Parathyroid adenoma (tissue), 2 donors: ENCODE data around the gene RSPO1.

Experiments used
- H2AFZ ChIP-seq: fragments of 300-600 bp; sonication (generic); one replicate; pipeline ENCODE4 v1.7.0; 2017; ENCODE audit warnings: antibody characterized with exemption, mild to moderate bottlenecking
- H3K27ac ChIP-seq: fragments of 300-600 bp; sonication (generic); one replicate; pipeline ENCODE4 v1.7.0; 2017
- H3K27me3 ChIP-seq: fragments of 300-600 bp; sonication (generic); one replicate; pipeline ENCODE4 v1.7.0; 2017; ENCODE audit warnings: low read length; ENCODE audit not compliant: control insufficient read depth, insufficient read depth
- H3K36me3 ChIP-seq: fragments of 300-600 bp; sonication (generic); one replicate; pipeline ENCODE4 v1.7.0; 2017; ENCODE audit warnings: low read length; ENCODE audit not compliant: control insufficient read depth, insufficient read depth
- H3K4me1 ChIP-seq: fragments of 300-600 bp; sonication (generic); one replicate; pipeline ENCODE4 v1.7.0; 2017; ENCODE audit warnings: control low read depth
- H3K4me2 ChIP-seq: fragments of 300-600 bp; sonication (generic); one replicate; pipeline ENCODE4 v1.7.0; 2017; ENCODE audit warnings: low read length
- H3K4me3 ChIP-seq: fragments of 300-600 bp; sonication (generic); one replicate; pipeline ENCODE4 v1.7.0; 2017; ENCODE audit warnings: low read depth, low read length
- H3K79me2 ChIP-seq: fragments of 300-600 bp; sonication (generic); one replicate; pipeline ENCODE4 v1.7.0; 2017; ENCODE audit warnings: control low read depth
- H3K9ac ChIP-seq: fragments of 300-600 bp; sonication (generic); one replicate; pipeline ENCODE4 v1.7.0; 2017; ENCODE audit warnings: mild to moderate bottlenecking
- H3K9me3 ChIP-seq: fragments of 300-600 bp; sonication (generic); one replicate; pipeline ENCODE4 v1.7.0; 2017; ENCODE audit warnings: low read length; ENCODE audit not compliant: control insufficient read depth
- CTCF ChIP-seq: fragments of 300-600 bp; sonication (generic); IDR thresholded peaks from one replicate; pipeline ENCODE4 v1.7.0; 2017; ENCODE audit warnings: antibody characterized with exemption, mild to moderate bottlenecking
- donor health status: primary hyperparathyroidism.

Gene RSPO1

GRCh38 chr1:37629008-37629407 is 5.7 kb downstream of the RSPO1 start:
- Histone ChIP-seq H3K27ac (no peak overlapping the region), H3K4me1 (no peaks in the 10 kb centered on the region), H3K36me3 (no peaks in the 10 kb centered on the region), H3K79me2 (no peaks in the 10 kb centered on the region), H3K9me3 (no peaks in the 10 kb centered on the region), H3K4me3 (no peak overlapping the region), H3K9ac (no peak overlapping the region), H3K4me2 (no peak overlapping the region), H3K27me3 (no peaks in the 10 kb centered on the region), H2AFZ (no peak overlapping the region)
- no peak for TF ChIP-seq CTCF

- Histone ChIP-seq H2AFZ (no peak overlapping the region), H3K4me1 (no peaks in the 10 kb centered on the region), H3K9me3 (no peaks in the 10 kb centered on the region), H3K27me3 (no peaks in the 10 kb centered on the region), H3K4me2 (no peak overlapping the region), H3K4me3 (no peak overlapping the region), H3K36me3 (no peaks in the 10 kb centered on the region), H3K9ac (no peak overlapping the region), H3K27ac (no peak overlapping the region), H3K79me2 (no peaks in the 10 kb centered on the region)
- no peak for TF ChIP-seq CTCF
Observed at GRCh38 chr1:37628026-37628556, 6.6 kb downstream of the RSPO1 start.

GRCh38 chr1:37622131-37622530 is 12.6 kb downstream of the RSPO1 start:
- Histone ChIP-seq H3K4me3 (no peak overlapping the region), H3K4me1 (no peaks in the 10 kb centered on the region), H3K27ac (no peak overlapping the region), H3K9ac (no peak overlapping the region), H2AFZ (no peak overlapping the region), H3K9me3 (no peaks in the 10 kb centered on the region), H3K36me3 (no peaks in the 10 kb centered on the region), H3K79me2 (no peaks in the 10 kb centered on the region), H3K4me2 (no peak overlapping the region), H3K27me3 (no peaks in the 10 kb centered on the region)
- TF ChIP-seq CTCF = no peak

- no peak overlapping the region for H3K9ac ChIP-seq
- no peaks in the 10 kb centered on the region for H3K27me3 ChIP-seq
- no peaks in the 10 kb centered on the region for H3K9me3 ChIP-seq
- no peak for TF ChIP-seq CTCF
- no peak overlapping the region for H3K27ac ChIP-seq
- H3K4me3 ChIP-seq = no peak overlapping the region
- no peaks in the 10 kb centered on the region for H3K4me1 ChIP-seq
- H3K4me2 ChIP-seq = no peak overlapping the region
- H3K36me3 ChIP-seq = no peaks in the 10 kb centered on the region
- no peak overlapping the region for H2AFZ ChIP-seq
- no peaks in the 10 kb centered on the region for H3K79me2 ChIP-seq
Observed at GRCh38 chr1:37621326-37621870, 13.3 kb downstream of the RSPO1 start.

GRCh38 chr1:37620707-37621106 is 14.0 kb downstream of the RSPO1 start:
- Histone ChIP-seq H3K9ac (no peak overlapping the region), H3K27me3 (no peaks in the 10 kb centered on the region), H3K36me3 (no peaks in the 10 kb centered on the region), H3K4me2 (no peak overlapping the region), H3K4me1 (no peaks in the 10 kb centered on the region), H3K27ac (no peak overlapping the region), H2AFZ (no peak overlapping the region), H3K79me2 (no peaks in the 10 kb centered on the region), H3K4me3 (no peak overlapping the region), H3K9me3 (no peaks in the 10 kb centered on the region)
- TF ChIP-seq CTCF = no peak
